NT2/D1 (cell line): ENCODE measurements around the gene PPDPF.

Experiments used
- SUZ12 ChIP-seq: IDR thresholded peaks from 2 replicates; pipeline ENCODE4 v1.6.1; 2011; ENCODE audit not compliant: insufficient read length, insufficient read depth; ENCODE audit errors: extremely low read depth
- YY1 ChIP-seq: IDR thresholded peaks from 2 replicates; pipeline ENCODE4 v1.6.1; 2011; ENCODE audit not compliant: insufficient read length, insufficient read depth
- ZNF274 ChIP-seq: IDR thresholded peaks from 2 replicates; pipeline ENCODE4 v1.6.1; 2011; ENCODE audit warnings: mild to moderate bottlenecking, low read depth, low read length

- no peak for TF ChIP-seq YY1
- no peak for TF ChIP-seq SUZ12
- TF ChIP-seq ZNF274: no peak
Measured at GRCh38 chr20:63543131-63543530, 22.6 kb downstream of the PPDPF start.
